K562 (cell line): ENCODE results near the gene CCDC28A. TPM values are rescaled to one million over a fixed set of nuclear protein-coding genes. Genes with fewer than 3 reads are reported as not detected.

Experiments
- ATAC-seq: fragments of 200-7000 bp; cut with Tn5 transposase; 3 replicates; pipeline ENCODE4 v1.9.1; 2020; ENCODE audit warnings: moderate library complexity
- BruUV-seq: library from RNA; stranded (reverse); fragments of 400-500 nt; replicated peaks from 2 replicates; lab custom pipeline; 2021; lab: Mats Ljungman, UMichigan
- CTCF ChIA-PET: fragments of 300-600 bp; formaldehyde crosslinking; extraction: SDS; loops from one replicate; lab custom pipeline; 2021; ENCODE audit warnings: low intra/inter-chr PET ratio; lab: Yijun Ruan, JAX
- POLR2A ChIA-PET: fragments of 300-600, 350-650 bp; sonication (Branson Sonifier 250); formaldehyde crosslinking; extraction: SDS; loops from one replicate; lab custom pipeline; 2021; ENCODE audit warnings: antibody characterized with exemption, inconsistent platforms; lab: Yijun Ruan, JAX
- DNase-seq, 4 experiments: peaks; one replicate each; pipeline versions ENCODE4 v3.0.0 to v3.0.0-alpha.2; 2011 to 2018; ENCODE audit warnings: low spot score in 3 of 4, mixed read lengths in 3 of 4; ENCODE audit errors: extremely low read depth in 1 of 4
- FAIRE-seq: peaks from 2 replicates; lab custom pipeline; 2011; peaks lifted over from hg19 to GRCh38; lab: Jason Lieb, UNC
- H2AFZ ChIP-seq: 2 replicates; pipeline ENCODE4 v1.6.0; 2011; ENCODE audit warnings: low read depth, low read length, control low read depth, inconsistent platforms
- H3K27ac ChIP-seq: fragments of 200-600 bp; 3 replicates; pipeline ENCODE4 v1.8.0; 2011; ENCODE audit warnings: low read depth, mild to moderate bottlenecking, control low read depth, inconsistent platforms, low read length, moderate library complexity, mixed read lengths; ENCODE audit errors: extremely low read depth
- H3K27me3 ChIP-seq, 2 experiments: fragments of 300-600 bp in 1 of 2; 2 replicates in 1 of 2; 3 replicates in 1 of 2; pipeline versions ENCODE4 v1.6.0 to v1.8.0; 2011; ENCODE audit warnings: inconsistent platforms in 2 of 2, low read length in 2 of 2, mild to moderate bottlenecking in 1 of 2, mixed read lengths in 1 of 2, moderate library complexity in 1 of 2; ENCODE audit not compliant: control insufficient read depth in 2 of 2, insufficient read depth in 2 of 2
- H3K36me3 ChIP-seq: fragments of 300-600 bp; 3 replicates; pipeline ENCODE4 v1.8.0; 2011; ENCODE audit warnings: mild to moderate bottlenecking, low read length, inconsistent platforms; ENCODE audit not compliant: control insufficient read depth, insufficient read depth
- H3K4me1 ChIP-seq, 2 experiments: fragments of 200-600 bp in 1 of 2; replicated peaks in 1 of 2; 2 replicates in 1 of 2; 3 replicates in 1 of 2; pipeline versions ENCODE4 v1.5.1 to v1.8.0; 2011; ENCODE audit warnings: inconsistent platforms in 2 of 2, low read length in 2 of 2, mild to moderate bottlenecking in 1 of 2, mixed read lengths in 1 of 2, moderate library complexity in 1 of 2; ENCODE audit not compliant: control insufficient read depth in 2 of 2, insufficient read depth in 2 of 2
- H3K4me2 ChIP-seq: 2 replicates; pipeline ENCODE4 v1.6.1; 2011; ENCODE audit warnings: low read length, control low read depth, inconsistent platforms, mixed read lengths; ENCODE audit not compliant: insufficient read depth
- H3K4me3 ChIP-seq: fragments of 200-600 bp; sonication (generic), shearing (Covaris generic); 2 replicates; pipeline ENCODE4 v1.5.1; 2016; ENCODE audit warnings: control low read depth, inconsistent platforms
- H3K79me2 ChIP-seq: fragments of 200-600 bp; 3 replicates; pipeline ENCODE4 v1.8.0; 2011; ENCODE audit warnings: low read length, inconsistent platforms; ENCODE audit not compliant: control insufficient read depth, insufficient read depth
- H3K9ac ChIP-seq, 2 experiments: 2 replicates each; pipeline versions ENCODE4 v1.6.0 to v1.6.1; 2011; ENCODE audit warnings: low read depth in 2 of 2, low read length in 2 of 2, control low read depth in 1 of 2, inconsistent platforms in 1 of 2, mild to moderate bottlenecking in 1 of 2, mixed read lengths in 1 of 2; ENCODE audit not compliant: insufficient read depth in 1 of 2
- H3K9me1 ChIP-seq: one replicate; pipeline ENCODE4 v1.6.0; 2011; ENCODE audit warnings: inconsistent platforms, mild to moderate bottlenecking, low read length, moderate library complexity; ENCODE audit not compliant: control insufficient read depth, insufficient read depth
- H3K9me3 ChIP-seq: replicated peaks from 2 replicates; pipeline ENCODE4 v1.5.1; 2011; ENCODE audit warnings: low read depth, low read length, inconsistent platforms; ENCODE audit not compliant: control insufficient read depth, insufficient read depth
- H4K20me1 ChIP-seq: replicated peaks from 2 replicates; pipeline ENCODE4 v1.6.1; 2011; ENCODE audit warnings: low read length, inconsistent platforms, mixed read lengths; ENCODE audit not compliant: control insufficient read depth, insufficient read depth
- FOS ChIP-seq: IDR thresholded peaks from 3 replicates; pipeline ENCODE4 v1.6.1; 2011; ENCODE audit not compliant: insufficient read length; ENCODE audit errors: extremely low read depth
- MCM2 ChIP-seq: fragments of 450-650 bp; IDR thresholded peaks from 2 replicates; pipeline ENCODE4 v1.6.1; 2017; ENCODE audit warnings: low read depth, mild to moderate bottlenecking
- WGBS: fragments of 100-300 bp; shearing (Covaris generic); methylation state at CpG from one replicate; pipeline ENCODE4 v1.1.6; 2016; ENCODE audit warnings: low coverage, mixed read lengths; ENCODE audit not compliant: insufficient coverage; ENCODE audit errors: missing lambda C conversion rate; 5-methylcytosine and 5-hydroxymethylcytosine counted together
- in situ Hi-C: fragments of 300-500 bp; cut with MboI; formaldehyde crosslinking; loops from 4 replicates; pipeline ENCODE4 v1.15.0; 2018; ENCODE audit warnings: inconsistent platforms, mixed read lengths
- intact Hi-C: fragments of 100-400 bp; cut with micrococcal nuclease; formaldehyde crosslinking; loops from 2 replicates; pipeline ENCODE4 v1.14.2; 2022
- polyA plus RNA-seq, 8 experiments: library from polyadenylated mRNA; depleted of rRNA in 4 of 8; stranded (reverse) in 5 of 8; unstranded in 3 of 8; fragments of >200 nt; fragmentation: Nextera tagmentation in 2 of 8; fragmentation: Illumina TruSeq in 1 of 8; extraction: Ambion mirVana in 2 of 8; extraction: Trizol in 1 of 8; gene quantifications; 2 replicates each; pipeline versions ENCODE4 v1.2.1 to v1.2.3, GENCODE V29; 2011 to 2014; ENCODE audit warnings: inconsistent platforms in 1 of 8, missing spikeins in 1 of 8
- total RNA-seq, 7 experiments: library from RNA; depleted of rRNA in 6 of 7; stranded (reverse); fragments of >200 nt in 6 of 7; fragmentation: Illumina TruSeq in 2 of 7; extraction: Trizol in 2 of 7; gene quantifications; 2 replicates each; pipeline versions ENCODE4 v1.2.1 to v1.2.3, GENCODE V29; 2011 to 2021; ENCODE audit warnings: low replicate concordance in 1 of 7
- TF ChIP-seq, protein P1 (sequence below): sonication (generic); formaldehyde crosslinking; IDR thresholded peaks from 2 replicates; pipeline ENCODE4 v1.8.1; 2023; ENCODE audit warnings: mild to moderate bottlenecking, missing genetic modification reagents
- TF ChIP-seq, protein P2 (sequence below): fragments of 450-650 bp; IDR thresholded peaks from 2 replicates; pipeline ENCODE4 v1.7.0; 2016; ENCODE audit warnings: borderline replicate concordance

CCDC28A gene
- total and polyA plus RNA-seq, 9 of the 15 experiments (the other 6 are each of a cell fraction or from before 2014, with no cell fraction given): 12.6 to 35.5 (median 19.1) TPM

DNA sequence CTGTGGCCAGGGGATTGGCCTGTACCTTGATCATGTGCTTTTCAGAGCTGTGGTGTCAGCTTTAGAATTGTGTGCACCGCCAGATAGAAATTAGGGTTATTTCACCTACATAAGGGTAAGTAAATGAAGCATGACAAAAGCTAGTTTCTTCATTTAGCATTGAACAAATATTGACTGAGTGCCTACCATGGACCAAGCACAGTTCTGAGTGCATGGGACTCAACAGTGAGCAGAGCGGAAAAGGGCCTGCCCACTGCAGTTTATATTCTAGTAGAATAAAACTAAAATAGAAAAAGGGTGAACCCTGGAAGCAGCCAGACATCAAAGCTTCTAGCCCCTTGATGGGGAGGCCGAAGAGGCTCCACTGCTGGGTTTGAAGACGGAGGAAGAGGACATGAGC is 48.0 kb downstream of the CCDC28A start:
- POLR2A ChIA-PET: no interaction called here
- FAIRE-seq (no peak), DNase-seq (no peak), ATAC-seq (no peak)
- H3K9me3 ChIP-seq: no peaks in the 10 kb centered on the region
- 6% methylated on average over 4 of the region's 4 CpGs for whole genome bisulfite sequencing
- no peaks in the 10 kb centered on the region for H4K20me1 ChIP-seq
- H3K27me3 ChIP-seq: peaks cover 27 to 49% of the 10 kb centered on the region in 2 experiments
- H3K79me2 ChIP-seq: no peaks in the 10 kb centered on the region
- intact Hi-C loops: no loop called here
- no peak overlapping the region for H2AFZ ChIP-seq
- no peaks in the 10 kb centered on the region for H3K36me3 ChIP-seq
- H3K27ac ChIP-seq: no peak overlapping the region
- no peak overlapping the region for H3K9ac ChIP-seq
- no peak overlapping the region for H3K4me2 ChIP-seq
- H3K9me1 ChIP-seq: no peaks in the 10 kb centered on the region
- TF ChIP-seq FOS (no peak), MCM2 (no peak)
- TF ChIP-seq, protein P1, sequence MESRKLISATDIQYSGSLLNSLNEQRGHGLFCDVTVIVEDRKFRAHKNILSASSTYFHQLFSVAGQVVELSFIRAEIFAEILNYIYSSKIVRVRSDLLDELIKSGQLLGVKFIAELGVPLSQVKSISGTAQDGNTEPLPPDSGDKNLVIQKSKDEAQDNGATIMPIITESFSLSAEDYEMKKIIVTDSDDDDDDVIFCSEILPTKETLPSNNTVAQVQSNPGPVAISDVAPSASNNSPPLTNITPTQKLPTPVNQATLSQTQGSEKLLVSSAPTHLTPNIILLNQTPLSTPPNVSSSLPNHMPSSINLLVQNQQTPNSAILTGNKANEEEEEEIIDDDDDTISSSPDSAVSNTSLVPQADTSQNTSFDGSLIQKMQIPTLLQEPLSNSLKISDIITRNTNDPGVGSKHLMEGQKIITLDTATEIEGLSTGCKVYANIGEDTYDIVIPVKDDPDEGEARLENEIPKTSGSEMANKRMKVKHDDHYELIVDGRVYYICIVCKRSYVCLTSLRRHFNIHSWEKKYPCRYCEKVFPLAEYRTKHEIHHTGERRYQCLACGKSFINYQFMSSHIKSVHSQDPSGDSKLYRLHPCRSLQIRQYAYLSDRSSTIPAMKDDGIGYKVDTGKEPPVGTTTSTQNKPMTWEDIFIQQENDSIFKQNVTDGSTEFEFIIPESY (CRISPR knock-in tag): no peak
- TF ChIP-seq, protein P2, sequence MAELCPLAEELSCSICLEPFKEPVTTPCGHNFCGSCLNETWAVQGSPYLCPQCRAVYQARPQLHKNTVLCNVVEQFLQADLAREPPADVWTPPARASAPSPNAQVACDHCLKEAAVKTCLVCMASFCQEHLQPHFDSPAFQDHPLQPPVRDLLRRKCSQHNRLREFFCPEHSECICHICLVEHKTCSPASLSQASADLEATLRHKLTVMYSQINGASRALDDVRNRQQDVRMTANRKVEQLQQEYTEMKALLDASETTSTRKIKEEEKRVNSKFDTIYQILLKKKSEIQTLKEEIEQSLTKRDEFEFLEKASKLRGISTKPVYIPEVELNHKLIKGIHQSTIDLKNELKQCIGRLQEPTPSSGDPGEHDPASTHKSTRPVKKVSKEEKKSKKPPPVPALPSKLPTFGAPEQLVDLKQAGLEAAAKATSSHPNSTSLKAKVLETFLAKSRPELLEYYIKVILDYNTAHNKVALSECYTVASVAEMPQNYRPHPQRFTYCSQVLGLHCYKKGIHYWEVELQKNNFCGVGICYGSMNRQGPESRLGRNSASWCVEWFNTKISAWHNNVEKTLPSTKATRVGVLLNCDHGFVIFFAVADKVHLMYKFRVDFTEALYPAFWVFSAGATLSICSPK: no peak
- TF ChIP-seq, all 486 proteins: peak for 0
- BruUV-seq: no TSS peak
- no peaks in the 10 kb centered on the region for H3K4me1 ChIP-seq
- in situ Hi-C loops: no loop called here
- no peak overlapping the region for H3K4me3 ChIP-seq
- CTCF ChIA-PET: no interaction called here
